AG09309 (cell line): ENCODE data around the gene CDH5.
A peak's percentile ranks its signal among the peaks of the same experiment; 100 is the strongest.

Source experiments
- DNase-seq: peaks from one replicate; pipeline ENCODE4 v3.0.0-alpha.2; 2010; ENCODE audit warnings: low read depth
- H3K4me3 ChIP-seq: 2 replicates; pipeline ENCODE4 v1.5.1; 2011; ENCODE audit warnings: mild to moderate bottlenecking, low read depth, low read length, moderate library complexity; ENCODE audit not compliant: control insufficient read depth
- TF ChIP-seq, protein P1 (sequence below): IDR thresholded peaks from 2 replicates; pipeline ENCODE4 v1.5.1; 2011; ENCODE audit warnings: mild to moderate bottlenecking, low read depth, low read length, inconsistent platforms; ENCODE audit not compliant: insufficient read depth, control insufficient read depth; ENCODE audit errors: missing control alignments

CDH5 gene

DNA sequence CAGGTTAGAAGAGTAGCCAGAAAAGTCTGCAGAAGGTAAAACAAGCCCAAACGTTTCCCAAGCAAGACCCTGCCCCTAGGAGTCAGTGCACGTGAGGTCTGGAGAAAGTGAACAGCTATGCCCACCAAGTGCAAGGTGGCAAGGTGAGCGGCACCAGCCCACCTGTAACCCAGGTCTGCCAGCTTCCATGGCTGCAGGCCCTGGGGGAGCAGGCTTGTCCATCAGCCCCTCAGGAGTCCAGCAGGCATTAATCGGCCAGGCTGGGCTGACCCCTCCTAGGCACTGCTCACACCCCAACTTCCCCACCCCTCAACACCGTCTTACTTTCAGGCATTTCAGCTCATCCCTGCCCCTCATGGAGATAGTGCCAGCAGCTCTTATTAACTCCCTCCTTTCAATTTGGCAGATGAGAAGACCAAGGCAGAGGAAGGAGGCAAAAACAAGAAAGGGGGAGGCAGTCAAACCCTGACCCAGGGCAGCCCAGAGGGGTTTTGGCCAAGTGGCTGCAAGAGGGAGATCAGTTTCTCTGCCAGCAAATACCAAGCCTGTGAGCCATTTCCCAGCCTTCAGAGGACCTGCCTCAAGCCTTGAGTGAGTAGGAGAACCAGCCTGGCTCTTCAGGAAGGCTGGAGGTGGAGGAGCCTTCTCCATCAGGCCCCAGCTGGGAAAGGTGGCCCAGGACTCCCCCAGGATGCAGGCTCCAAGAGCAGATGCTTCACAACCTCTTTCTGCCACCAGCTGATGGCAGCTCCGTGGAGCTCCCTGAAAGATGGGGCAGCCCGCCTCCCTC lies 75.3 kb downstream of the CDH5 start:
- no peak overlapping the region for H3K4me3 ChIP-seq
- DNase-seq: peak; percentile 5
- TF ChIP-seq, protein P1, sequence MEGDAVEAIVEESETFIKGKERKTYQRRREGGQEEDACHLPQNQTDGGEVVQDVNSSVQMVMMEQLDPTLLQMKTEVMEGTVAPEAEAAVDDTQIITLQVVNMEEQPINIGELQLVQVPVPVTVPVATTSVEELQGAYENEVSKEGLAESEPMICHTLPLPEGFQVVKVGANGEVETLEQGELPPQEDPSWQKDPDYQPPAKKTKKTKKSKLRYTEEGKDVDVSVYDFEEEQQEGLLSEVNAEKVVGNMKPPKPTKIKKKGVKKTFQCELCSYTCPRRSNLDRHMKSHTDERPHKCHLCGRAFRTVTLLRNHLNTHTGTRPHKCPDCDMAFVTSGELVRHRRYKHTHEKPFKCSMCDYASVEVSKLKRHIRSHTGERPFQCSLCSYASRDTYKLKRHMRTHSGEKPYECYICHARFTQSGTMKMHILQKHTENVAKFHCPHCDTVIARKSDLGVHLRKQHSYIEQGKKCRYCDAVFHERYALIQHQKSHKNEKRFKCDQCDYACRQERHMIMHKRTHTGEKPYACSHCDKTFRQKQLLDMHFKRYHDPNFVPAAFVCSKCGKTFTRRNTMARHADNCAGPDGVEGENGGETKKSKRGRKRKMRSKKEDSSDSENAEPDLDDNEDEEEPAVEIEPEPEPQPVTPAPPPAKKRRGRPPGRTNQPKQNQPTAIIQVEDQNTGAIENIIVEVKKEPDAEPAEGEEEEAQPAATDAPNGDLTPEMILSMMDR: no peak

DNA sequence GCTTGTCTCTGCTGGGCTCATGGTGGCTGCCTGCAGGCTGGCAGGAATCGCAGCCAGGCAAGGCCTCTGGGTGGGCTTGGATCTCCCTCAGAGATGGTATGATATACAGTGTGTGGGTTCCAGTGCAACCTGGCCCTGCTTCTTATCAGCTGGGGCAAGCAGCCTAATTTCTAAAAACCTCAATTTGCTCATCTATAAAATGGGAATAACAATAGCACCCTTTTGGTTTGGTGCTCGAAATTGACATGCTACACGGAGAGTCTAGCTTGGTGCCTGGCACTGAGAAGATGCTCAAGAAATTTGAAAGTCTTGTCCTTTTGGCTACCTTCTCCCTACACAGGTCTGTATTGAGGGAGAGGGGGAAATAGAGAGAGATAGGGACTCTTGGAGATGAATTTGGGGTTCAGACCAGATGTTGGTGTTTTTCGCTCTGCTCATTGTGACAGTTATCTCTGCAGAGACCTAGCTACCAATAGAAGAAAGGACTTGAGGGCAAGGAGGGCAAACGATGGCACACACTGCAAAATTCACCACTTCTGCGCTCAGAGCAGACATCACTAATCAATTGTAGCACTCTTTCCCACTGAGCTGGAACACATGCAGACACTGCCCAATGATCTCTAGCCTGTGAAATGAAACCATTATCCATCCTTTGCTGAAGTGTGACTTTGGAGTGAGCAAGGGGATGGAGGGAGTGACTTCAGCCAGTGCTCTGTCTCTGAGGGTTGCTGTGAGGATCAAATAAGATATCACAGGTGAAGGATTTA lies 76.2 kb downstream of the CDH5 start:
- TF ChIP-seq, protein P1: no peak
- no peak for DNase-seq
- no peak overlapping the region for H3K4me3 ChIP-seq

DNA sequence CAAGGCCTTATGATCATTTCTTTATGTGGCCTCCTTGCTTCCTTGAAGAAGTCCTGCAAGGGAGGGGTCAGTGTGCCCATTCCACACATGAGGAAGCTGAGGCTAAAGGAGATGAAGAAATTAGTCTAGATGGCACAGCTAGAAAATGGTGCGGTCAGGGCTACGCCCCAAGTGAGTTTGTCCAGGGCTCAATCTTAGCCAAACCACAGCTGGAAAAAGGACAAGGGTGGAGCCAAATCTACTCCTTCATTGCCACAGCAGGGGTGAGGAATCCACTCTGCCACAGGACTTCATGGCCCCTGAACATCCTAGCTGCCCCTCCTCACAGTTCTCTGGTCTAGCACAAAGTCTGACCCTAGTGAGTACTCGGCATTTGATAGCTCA lies 76.8 kb downstream of the CDH5 start:
- TF ChIP-seq, protein P1: no peak
- no peak for DNase-seq
- H3K4me3 ChIP-seq: no peak overlapping the region

DNA sequence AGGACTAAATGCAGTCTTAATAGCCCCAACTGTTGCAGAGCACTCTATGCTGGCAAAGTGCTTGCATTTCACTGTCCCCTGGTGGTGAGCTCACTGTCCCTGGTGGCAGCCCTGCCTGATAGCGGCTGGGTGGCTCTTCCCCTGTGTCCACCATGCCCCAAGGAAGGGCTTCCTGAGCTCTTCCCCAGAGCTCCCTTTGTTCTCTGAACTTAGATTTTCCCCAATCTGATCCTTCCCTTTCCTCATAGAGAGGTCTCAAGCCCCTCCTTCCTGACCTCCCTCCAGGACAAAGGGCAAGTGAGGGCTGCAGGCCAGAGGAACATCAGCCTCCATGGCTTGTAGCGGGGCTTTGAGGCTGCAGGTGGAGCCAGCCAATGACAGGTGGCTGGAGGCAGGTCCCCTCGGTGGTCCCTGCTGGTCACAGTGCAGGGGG lies 77.6 kb downstream of the CDH5 start:
- TF ChIP-seq, protein P1: no peak
- H3K4me3 ChIP-seq: no peak overlapping the region
- DNase-seq: no peak

DNA sequence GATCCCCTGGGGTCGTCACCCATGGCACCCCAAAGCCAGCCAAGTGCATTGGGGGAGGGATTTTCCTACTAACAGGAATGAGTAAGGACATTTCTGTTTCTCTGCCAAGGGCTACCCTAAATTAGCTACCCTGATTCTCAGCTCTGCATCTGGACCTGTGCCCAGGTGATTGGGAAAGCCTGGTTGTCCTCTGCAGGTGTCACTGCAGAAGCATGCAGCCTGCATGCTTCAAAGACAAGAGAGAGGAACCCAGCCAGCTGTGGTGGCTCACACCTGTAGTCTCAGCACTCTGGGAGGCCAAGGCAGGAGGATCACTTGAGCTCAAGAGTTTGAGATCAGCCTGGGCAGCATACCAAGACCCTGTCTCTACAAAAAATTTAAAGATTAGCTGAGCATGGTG lies 80.2 kb downstream of the CDH5 start:
- H3K4me3 ChIP-seq: no peak overlapping the region
- DNase-seq: no peak
- TF ChIP-seq, protein P1: no peak

DNA sequence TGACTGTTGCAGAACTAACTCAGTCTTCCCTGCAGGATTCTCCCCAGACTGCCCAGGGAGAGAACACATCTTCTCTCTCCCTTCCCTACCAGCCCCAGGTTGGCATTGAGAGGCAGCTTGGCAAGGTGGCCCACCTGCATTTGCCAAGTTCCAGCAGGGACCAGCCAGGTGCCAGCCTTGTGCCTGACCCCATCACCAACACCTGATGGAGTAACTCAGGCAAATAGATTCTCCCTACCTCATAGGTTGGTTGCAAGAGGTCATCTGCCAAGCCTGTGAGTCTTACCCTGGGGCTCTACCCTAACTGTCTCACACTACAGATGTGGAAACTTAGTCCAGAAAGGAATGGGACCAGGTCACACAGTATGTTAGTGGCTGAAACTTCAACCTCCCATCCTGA lies 81.0 kb downstream of the CDH5 start:
- TF ChIP-seq, protein P1: no peak
- no peak for DNase-seq
- no peak overlapping the region for H3K4me3 ChIP-seq
